K562 (cell line): ENCODE measurements around the gene PDE6B. TPM values are rescaled to one million over a fixed set of nuclear protein-coding genes. Genes with fewer than 3 reads are reported as not detected.

Experiments
- ATAC-seq: fragments of 200-7000 bp; cut with Tn5 transposase; 3 replicates; pipeline ENCODE4 v1.9.1; 2020; ENCODE audit warnings: moderate library complexity
- BruUV-seq: library from RNA; stranded (reverse); fragments of 400-500 nt; replicated peaks from 2 replicates; lab custom pipeline; 2021; lab: Mats Ljungman, UMichigan
- CTCF ChIA-PET: fragments of 300-600 bp; formaldehyde crosslinking; extraction: SDS; loops from one replicate; lab custom pipeline; 2021; ENCODE audit warnings: low intra/inter-chr PET ratio; lab: Yijun Ruan, JAX
- POLR2A ChIA-PET: fragments of 300-600, 350-650 bp; sonication (Branson Sonifier 250); formaldehyde crosslinking; extraction: SDS; loops from one replicate; lab custom pipeline; 2021; ENCODE audit warnings: antibody characterized with exemption, inconsistent platforms; lab: Yijun Ruan, JAX
- DNase-seq, 4 experiments: peaks; one replicate each; pipeline versions ENCODE4 v3.0.0 to v3.0.0-alpha.2; 2011 to 2018; ENCODE audit warnings: low spot score in 3 of 4, mixed read lengths in 3 of 4; ENCODE audit errors: extremely low read depth in 1 of 4
- FAIRE-seq: peaks from 2 replicates; lab custom pipeline; 2011; peaks lifted over from hg19 to GRCh38; lab: Jason Lieb, UNC
- H2AFZ ChIP-seq: 2 replicates; pipeline ENCODE4 v1.6.0; 2011; ENCODE audit warnings: low read depth, low read length, control low read depth, inconsistent platforms
- H3K27ac ChIP-seq: fragments of 200-600 bp; 3 replicates; pipeline ENCODE4 v1.8.0; 2011; ENCODE audit warnings: low read depth, mild to moderate bottlenecking, control low read depth, inconsistent platforms, low read length, moderate library complexity, mixed read lengths; ENCODE audit errors: extremely low read depth
- H3K27me3 ChIP-seq, 2 experiments: fragments of 300-600 bp in 1 of 2; 2 replicates in 1 of 2; 3 replicates in 1 of 2; pipeline versions ENCODE4 v1.6.0 to v1.8.0; 2011; ENCODE audit warnings: inconsistent platforms in 2 of 2, low read length in 2 of 2, mild to moderate bottlenecking in 1 of 2, mixed read lengths in 1 of 2, moderate library complexity in 1 of 2; ENCODE audit not compliant: control insufficient read depth in 2 of 2, insufficient read depth in 2 of 2
- H3K36me3 ChIP-seq: fragments of 300-600 bp; 3 replicates; pipeline ENCODE4 v1.8.0; 2011; ENCODE audit warnings: mild to moderate bottlenecking, low read length, inconsistent platforms; ENCODE audit not compliant: control insufficient read depth, insufficient read depth
- H3K4me1 ChIP-seq, 2 experiments: fragments of 200-600 bp in 1 of 2; replicated peaks in 1 of 2; 2 replicates in 1 of 2; 3 replicates in 1 of 2; pipeline versions ENCODE4 v1.5.1 to v1.8.0; 2011; ENCODE audit warnings: inconsistent platforms in 2 of 2, low read length in 2 of 2, mild to moderate bottlenecking in 1 of 2, mixed read lengths in 1 of 2, moderate library complexity in 1 of 2; ENCODE audit not compliant: control insufficient read depth in 2 of 2, insufficient read depth in 2 of 2
- H3K4me2 ChIP-seq: 2 replicates; pipeline ENCODE4 v1.6.1; 2011; ENCODE audit warnings: low read length, control low read depth, inconsistent platforms, mixed read lengths; ENCODE audit not compliant: insufficient read depth
- H3K4me3 ChIP-seq: fragments of 200-600 bp; sonication (generic), shearing (Covaris generic); 2 replicates; pipeline ENCODE4 v1.5.1; 2016; ENCODE audit warnings: control low read depth, inconsistent platforms
- H3K79me2 ChIP-seq: fragments of 200-600 bp; 3 replicates; pipeline ENCODE4 v1.8.0; 2011; ENCODE audit warnings: low read length, inconsistent platforms; ENCODE audit not compliant: control insufficient read depth, insufficient read depth
- H3K9ac ChIP-seq, 2 experiments: 2 replicates each; pipeline versions ENCODE4 v1.6.0 to v1.6.1; 2011; ENCODE audit warnings: low read depth in 2 of 2, low read length in 2 of 2, control low read depth in 1 of 2, inconsistent platforms in 1 of 2, mild to moderate bottlenecking in 1 of 2, mixed read lengths in 1 of 2; ENCODE audit not compliant: insufficient read depth in 1 of 2
- H3K9me1 ChIP-seq: one replicate; pipeline ENCODE4 v1.6.0; 2011; ENCODE audit warnings: inconsistent platforms, mild to moderate bottlenecking, low read length, moderate library complexity; ENCODE audit not compliant: control insufficient read depth, insufficient read depth
- H3K9me3 ChIP-seq: replicated peaks from 2 replicates; pipeline ENCODE4 v1.5.1; 2011; ENCODE audit warnings: low read depth, low read length, inconsistent platforms; ENCODE audit not compliant: control insufficient read depth, insufficient read depth
- H4K20me1 ChIP-seq: replicated peaks from 2 replicates; pipeline ENCODE4 v1.6.1; 2011; ENCODE audit warnings: low read length, inconsistent platforms, mixed read lengths; ENCODE audit not compliant: control insufficient read depth, insufficient read depth
- BRF1 ChIP-seq: IDR thresholded peaks from 3 replicates; pipeline ENCODE4 v1.6.1; 2011; ENCODE audit warnings: borderline replicate concordance, mild to moderate bottlenecking; ENCODE audit not compliant: insufficient read length; ENCODE audit errors: extremely low read depth
- CBFB ChIP-seq: sonication (generic); formaldehyde crosslinking; IDR thresholded peaks from 2 replicates; pipeline ENCODE4 v1.4.0; 2020; ENCODE audit warnings: mild to moderate bottlenecking, missing genetic modification reagents
- MTA1 ChIP-seq: fragments of 450-650 bp; IDR thresholded peaks from 2 replicates; pipeline ENCODE4 v1.6.1; 2017; ENCODE audit warnings: borderline replicate concordance
- ZBTB33 ChIP-seq: sonication (generic); formaldehyde crosslinking; IDR thresholded peaks from 2 replicates; pipeline ENCODE4 v1.8.1; 2023; ENCODE audit warnings: mild to moderate bottlenecking, missing genetic modification reagents
- ZNF212 ChIP-seq: fragments of 450-650 bp; formaldehyde crosslinking; IDR thresholded peaks from 2 replicates; pipeline ENCODE4 v1.4.0; 2020; ENCODE audit warnings: mild to moderate bottlenecking
- WGBS: fragments of 100-300 bp; shearing (Covaris generic); methylation state at CpG from one replicate; pipeline ENCODE4 v1.1.6; 2016; ENCODE audit warnings: low coverage, mixed read lengths; ENCODE audit not compliant: insufficient coverage; ENCODE audit errors: missing lambda C conversion rate; 5-methylcytosine and 5-hydroxymethylcytosine counted together
- in situ Hi-C: fragments of 300-500 bp; cut with MboI; formaldehyde crosslinking; loops from 4 replicates; pipeline ENCODE4 v1.15.0; 2018; ENCODE audit warnings: inconsistent platforms, mixed read lengths
- intact Hi-C: fragments of 100-400 bp; cut with micrococcal nuclease; formaldehyde crosslinking; loops from 2 replicates; pipeline ENCODE4 v1.14.2; 2022
- polyA plus RNA-seq, 8 experiments: library from polyadenylated mRNA; depleted of rRNA in 4 of 8; stranded (reverse) in 5 of 8; unstranded in 3 of 8; fragments of >200 nt; fragmentation: Nextera tagmentation in 2 of 8; fragmentation: Illumina TruSeq in 1 of 8; extraction: Ambion mirVana in 2 of 8; extraction: Trizol in 1 of 8; gene quantifications; 2 replicates each; pipeline versions ENCODE4 v1.2.1 to v1.2.3, GENCODE V29; 2011 to 2014; ENCODE audit warnings: inconsistent platforms in 1 of 8, missing spikeins in 1 of 8
- total RNA-seq, 7 experiments: library from RNA; depleted of rRNA in 6 of 7; stranded (reverse); fragments of >200 nt in 6 of 7; fragmentation: Illumina TruSeq in 2 of 7; extraction: Trizol in 2 of 7; gene quantifications; 2 replicates each; pipeline versions ENCODE4 v1.2.1 to v1.2.3, GENCODE V29; 2011 to 2021; ENCODE audit warnings: low replicate concordance in 1 of 7

PDE6B gene
- total and polyA plus RNA-seq, 9 of the 15 experiments (the other 6 are each of a cell fraction or from before 2014, with no cell fraction given) = 0.04 TPM; not detected in 8

- Histone ChIP-seq H4K20me1 (no peaks in the 10 kb centered on the region), H3K27ac (no peak overlapping the region), H3K9me3 (no peaks in the 10 kb centered on the region), H3K4me1 (no peaks in the 10 kb centered on the region), H3K27me3 (peaks cover 5 to 49% of the 10 kb centered on the region in 2 experiments; a peak in 4 of 5 replicates), H3K9ac (no peak overlapping the region), H3K9me1 (no peaks in the 10 kb centered on the region), H2AFZ (no peak overlapping the region), H3K79me2 (no peaks in the 10 kb centered on the region), H3K4me2 (no peak overlapping the region), H3K36me3 (no peaks in the 10 kb centered on the region), H3K4me3 (no peak overlapping the region)
- ATAC-seq (no peak), DNase-seq (no peak), FAIRE-seq (no peak)
- no TSS peak for BruUV-seq
- POLR2A ChIA-PET = interaction anchor here (0.6 to 1.1 kb wide), 2 partner anchors 11 to 34 kb away, joined by 3 to 4 read pairs; no protein-coding TSS in a partner anchor
- in situ Hi-C loops (no loop called here), intact Hi-C loops (no loop called here)
- TF ChIP-seq MTA1 (no peak), CBFB (CRISPR knock-in tag) (no peak), ZBTB33 (CRISPR knock-in tag) (no peak), BRF1 (no peak), ZNF212 (CRISPR knock-in tag) (no peak)
- 3% methylated on average over 18 of the region's 18 CpGs for WGBS
- CTCF ChIA-PET = no interaction called here
Observed at GRCh38 chr4:617644-618641, 7.4 kb upstream of the PDE6B start.
